ENCODE data around the gene YIPF1. TPM values are rescaled to one million over a fixed set of nuclear protein-coding genes. Genes with fewer than 3 reads are reported as not detected.

The YIPF1 gene
- polyA plus RNA-seq, 1 of the 3 experiments (the other 2 are of a cell fraction): 23.1 TPM

DNA sequence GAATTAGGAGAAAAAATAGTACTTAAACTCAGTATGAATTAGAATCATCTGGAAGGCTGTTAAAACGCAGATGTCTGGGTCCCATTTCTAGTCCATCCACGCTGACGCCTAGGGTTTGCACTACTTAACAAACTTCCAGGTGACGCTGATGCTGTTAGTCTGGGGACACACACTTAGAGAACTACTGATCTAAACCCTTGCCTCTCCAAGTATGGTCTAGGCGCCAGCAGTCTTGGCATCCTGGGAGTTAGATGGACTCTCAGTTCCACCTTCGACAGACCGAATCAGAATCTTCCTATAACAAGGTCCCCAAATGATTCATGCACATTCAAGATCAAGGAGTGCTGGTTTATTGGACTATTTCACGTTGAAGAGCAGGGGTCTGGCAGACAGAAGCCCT is 15.9 kb upstream of the YIPF1 start (continued):
- TF ChIP-seq RCOR1 (IDR thresholded peaks at IDR 0.05; ENCODE audit: low read length): no peak
- no peak for TF ChIP-seq EP300 (IDR thresholded peaks at IDR 0.05; ENCODE audit: borderline replicate concordance in 1 of 2, low read depth in 1 of 2, low read length in 1 of 2)
- no peak for TF ChIP-seq GATA2 (CRISPR knock-in tag; IDR thresholded peaks at IDR 0.05)
- TF ChIP-seq RFX5 (IDR thresholded peaks at IDR 0.05; ENCODE audit: low read length): no peak
- no peak for TF ChIP-seq RXRA (IDR thresholded peaks at IDR 0.05; ENCODE audit: borderline replicate concordance, low read depth)
- no peak for TF ChIP-seq MEF2A (IDR thresholded peaks at IDR 0.05; ENCODE audit: borderline replicate concordance, low read depth)
- no peak for TF ChIP-seq MXI1 (IDR thresholded peaks at IDR 0.05; ENCODE audit: low read depth, low read length)
- TF ChIP-seq, protein P1, sequence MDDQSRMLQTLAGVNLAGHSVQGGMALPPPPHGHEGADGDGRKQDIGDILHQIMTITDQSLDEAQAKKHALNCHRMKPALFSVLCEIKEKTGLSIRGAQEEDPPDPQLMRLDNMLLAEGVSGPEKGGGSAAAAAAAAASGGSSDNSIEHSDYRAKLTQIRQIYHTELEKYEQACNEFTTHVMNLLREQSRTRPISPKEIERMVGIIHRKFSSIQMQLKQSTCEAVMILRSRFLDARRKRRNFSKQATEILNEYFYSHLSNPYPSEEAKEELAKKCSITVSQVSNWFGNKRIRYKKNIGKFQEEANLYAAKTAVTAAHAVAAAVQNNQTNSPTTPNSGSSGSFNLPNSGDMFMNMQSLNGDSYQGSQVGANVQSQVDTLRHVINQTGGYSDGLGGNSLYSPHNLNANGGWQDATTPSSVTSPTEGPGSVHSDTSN (IDR thresholded peaks at IDR 0.05): no peak

DNA sequence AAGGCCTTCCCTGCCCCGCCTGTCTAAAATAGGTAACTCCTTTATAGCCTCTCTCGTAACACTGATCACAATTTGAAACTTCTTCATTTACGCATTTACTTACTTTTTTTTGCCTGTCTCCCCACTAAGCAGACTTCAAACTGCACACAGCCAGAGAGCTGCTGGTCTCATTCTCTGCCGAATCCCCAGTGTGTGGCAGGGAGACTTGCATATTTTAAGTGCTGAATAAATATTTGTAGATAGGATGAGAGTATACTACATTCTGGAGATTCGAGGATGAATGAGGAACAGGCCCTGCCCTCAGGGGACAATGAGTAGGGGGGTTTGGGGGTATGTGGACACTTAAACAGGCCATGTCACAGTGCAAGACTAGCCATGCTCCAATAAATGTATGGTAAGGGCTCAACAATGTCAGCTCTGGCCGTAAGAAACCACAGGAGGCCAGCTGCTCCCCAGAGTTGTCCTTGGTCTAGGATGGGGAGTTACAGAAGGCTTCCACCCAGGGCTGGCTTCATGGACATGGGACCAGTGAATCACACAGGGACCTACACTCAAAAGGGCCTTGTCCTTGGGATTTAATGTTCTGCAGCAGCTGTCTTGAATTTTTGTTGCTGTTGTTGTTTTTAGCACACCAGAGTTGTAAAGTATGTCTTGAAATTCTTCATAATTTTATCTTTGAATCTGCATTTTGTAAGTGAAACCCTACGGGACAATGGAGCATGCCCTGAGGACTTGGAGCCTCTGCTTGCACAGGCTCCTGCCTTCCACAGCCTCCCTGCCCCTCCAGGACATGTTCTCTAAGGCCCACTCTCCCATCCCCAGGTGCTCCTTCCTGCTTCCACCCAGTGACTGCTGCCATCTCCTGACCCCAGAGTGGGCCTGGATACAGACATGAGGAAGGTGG is 12.9 kb upstream of the YIPF1 start:
- H3F3A ChIP-seq (replicated peaks; ENCODE audit: insufficient read depth): no peaks in the 10 kb centered on the region
- ChIA-PET CTCF (interaction anchor here (3.2 kb wide), 1 partner anchor 42 kb away, joined by 14 read pairs; no protein-coding TSS in a partner anchor), POLR2A (no interaction called here)
- H3K4me1 ChIP-seq (ENCODE audit: control insufficient read depth in 1 of 2, insufficient read depth in 2 of 2, low read depth in 1 of 2, low read length in 1 of 2): no peaks in the 10 kb centered on the region; a peak in 1 of 4 replicates
- no peaks in the 10 kb centered on the region for H3K9me3 ChIP-seq
- no peak overlapping the region for H2AFZ ChIP-seq (ENCODE audit: low read depth)
- no peak overlapping the region for H3K9ac ChIP-seq
- no peak for TF ChIP-seq RCOR1 (IDR thresholded peaks at IDR 0.05; ENCODE audit: low read length)
- no peak for TF ChIP-seq RFX5 (IDR thresholded peaks at IDR 0.05; ENCODE audit: low read length)
- TF ChIP-seq MXI1 (IDR thresholded peaks at IDR 0.05; ENCODE audit: low read depth, low read length): no peak
- no peak for TF ChIP-seq FOXJ3 (CRISPR knock-in tag; IDR thresholded peaks at IDR 0.05)
- no peak for TF ChIP-seq GABPA (IDR thresholded peaks at IDR 0.05; ENCODE audit: low read depth)
- no peak for TF ChIP-seq TAF1 (IDR thresholded peaks at IDR 0.05; ENCODE audit: borderline replicate concordance, low read depth, low read length)
- TF ChIP-seq, protein P2, sequence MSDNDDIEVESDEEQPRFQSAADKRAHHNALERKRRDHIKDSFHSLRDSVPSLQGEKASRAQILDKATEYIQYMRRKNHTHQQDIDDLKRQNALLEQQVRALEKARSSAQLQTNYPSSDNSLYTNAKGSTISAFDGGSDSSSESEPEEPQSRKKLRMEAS (IDR thresholded peaks at IDR 0.05; ENCODE audit: low read depth): no peak
- TF ChIP-seq, protein P3, sequence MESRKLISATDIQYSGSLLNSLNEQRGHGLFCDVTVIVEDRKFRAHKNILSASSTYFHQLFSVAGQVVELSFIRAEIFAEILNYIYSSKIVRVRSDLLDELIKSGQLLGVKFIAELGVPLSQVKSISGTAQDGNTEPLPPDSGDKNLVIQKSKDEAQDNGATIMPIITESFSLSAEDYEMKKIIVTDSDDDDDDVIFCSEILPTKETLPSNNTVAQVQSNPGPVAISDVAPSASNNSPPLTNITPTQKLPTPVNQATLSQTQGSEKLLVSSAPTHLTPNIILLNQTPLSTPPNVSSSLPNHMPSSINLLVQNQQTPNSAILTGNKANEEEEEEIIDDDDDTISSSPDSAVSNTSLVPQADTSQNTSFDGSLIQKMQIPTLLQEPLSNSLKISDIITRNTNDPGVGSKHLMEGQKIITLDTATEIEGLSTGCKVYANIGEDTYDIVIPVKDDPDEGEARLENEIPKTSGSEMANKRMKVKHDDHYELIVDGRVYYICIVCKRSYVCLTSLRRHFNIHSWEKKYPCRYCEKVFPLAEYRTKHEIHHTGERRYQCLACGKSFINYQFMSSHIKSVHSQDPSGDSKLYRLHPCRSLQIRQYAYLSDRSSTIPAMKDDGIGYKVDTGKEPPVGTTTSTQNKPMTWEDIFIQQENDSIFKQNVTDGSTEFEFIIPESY (IDR thresholded peaks at IDR 0.05; ENCODE audit: borderline replicate concordance, low read depth): no peak
- no peak overlapping the region for H3K4me2 ChIP-seq
- H4K20me1 ChIP-seq (ENCODE audit: insufficient read depth): no peaks in the 10 kb centered on the region
- H3K79me2 ChIP-seq (ENCODE audit: insufficient read depth): no peaks in the 10 kb centered on the region
- no peaks in the 10 kb centered on the region for H3K9me2 ChIP-seq
- DNase-seq: no peak
- H3K27me3 ChIP-seq (ENCODE audit: insufficient read depth): no peaks in the 10 kb centered on the region
- H3K36me3 ChIP-seq (replicated peaks in 1 of 2; ENCODE audit: control insufficient read depth in 1 of 2, insufficient read depth in 2 of 2, low read length in 1 of 2): no peaks in the 10 kb centered on the region
- H3K4me3 ChIP-seq (ENCODE audit: low read depth in 2 of 2, low read length in 1 of 2): no peak overlapping the region
- WGBS (ENCODE audit: low lambda C conversion rate): 84% methylated on average over 7 of the region's 7 CpGs
- no peak overlapping the region for H3K27ac ChIP-seq (ENCODE audit: low read depth in 2 of 2, low read length in 1 of 2)
